GM18519 (cell line): ENCODE measurements around the gene SH2D2A.
"Not testable (repeated sequence)": the region's sequence is repeated elsewhere in the genome, so short reads cannot be mapped to it uniquely, and the experiment has no call there.

Experiments
- ATAC-seq: cut with Tn5 transposase; IDR thresholded peaks from one replicate; pipeline ENCODE4 v1.9.1; 2021; ENCODE audit warnings: mild to moderate bottlenecking, moderate library complexity; ENCODE audit not compliant: unreplicated experiment, low FRiP score

The SH2D2A gene

GRCh38 chr1:156776942-156777341, 39.7 kb downstream of the SH2D2A start:
- ATAC-seq, result no peak

DNA sequence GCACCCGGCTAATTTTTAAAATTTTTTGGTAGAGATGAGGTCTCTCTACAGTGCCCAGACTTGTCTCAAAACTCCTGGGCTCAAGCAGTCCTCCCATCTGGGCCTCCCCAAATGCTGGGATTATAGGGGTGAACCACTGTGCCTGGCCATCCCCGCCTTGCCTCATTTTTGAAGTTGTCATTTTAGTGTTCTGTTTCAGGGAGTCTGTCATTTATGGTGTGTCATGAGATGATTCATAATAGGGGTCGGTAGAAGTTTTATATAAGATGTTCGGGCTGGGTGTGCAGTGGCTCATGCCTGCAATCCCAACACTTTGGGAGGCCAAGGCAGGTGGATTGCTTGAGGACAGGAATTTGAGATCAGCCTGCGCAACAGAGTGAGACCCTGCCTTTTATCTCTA, 40.8 kb downstream of the SH2D2A start:
- ATAC-seq, result no peak

DNA sequence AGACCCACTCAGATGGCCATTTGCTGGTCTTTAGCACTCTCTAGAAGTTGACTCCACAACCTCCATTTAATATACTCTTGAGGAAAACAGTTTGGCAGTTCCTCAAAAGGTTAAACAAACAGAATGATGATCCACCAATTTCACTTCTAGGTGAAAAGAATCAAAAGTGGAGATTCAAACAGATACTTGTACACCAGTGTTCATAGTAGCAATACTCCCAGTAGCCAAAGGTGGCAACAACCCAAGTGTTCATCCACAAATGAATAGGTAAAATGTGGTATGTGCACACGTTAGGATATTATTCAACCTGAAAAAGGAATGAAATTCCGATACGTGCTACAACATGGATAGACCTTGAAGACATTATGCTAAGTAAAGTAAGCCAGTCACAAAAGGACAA, 43.0 kb downstream of the SH2D2A start:
- ATAC-seq, result no peak

- ATAC-seq, result no peak
Measured at GRCh38 chr1:156772728-156773497, 43.7 kb downstream of the SH2D2A start.

DNA sequence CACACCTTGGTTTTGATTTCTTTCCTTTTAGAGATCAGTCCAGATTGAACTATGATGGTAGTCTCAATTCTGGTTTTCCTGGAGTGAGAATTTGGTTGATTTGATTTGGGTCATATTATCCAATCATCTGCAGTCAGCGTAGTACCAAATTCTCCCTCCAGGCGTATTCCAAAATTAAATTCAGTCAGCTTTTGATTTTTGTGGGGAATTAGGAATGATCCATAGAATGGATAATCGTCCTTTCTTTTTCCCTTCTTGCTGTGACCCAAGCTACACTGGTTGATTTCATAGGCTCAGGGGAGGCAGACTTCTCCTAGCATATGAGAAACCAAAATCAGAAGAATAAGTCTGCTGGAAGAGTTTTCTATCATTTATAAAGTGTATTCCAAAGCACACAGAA, 44.4 kb downstream of the SH2D2A start:
- no peak for ATAC-seq

- no peak for ATAC-seq
Measured at GRCh38 chr1:156768610-156769295, 47.9 kb downstream of the SH2D2A start.

- no peak for ATAC-seq
Measured at GRCh38 chr1:156767879-156768604, 48.6 kb downstream of the SH2D2A start.

DNA sequence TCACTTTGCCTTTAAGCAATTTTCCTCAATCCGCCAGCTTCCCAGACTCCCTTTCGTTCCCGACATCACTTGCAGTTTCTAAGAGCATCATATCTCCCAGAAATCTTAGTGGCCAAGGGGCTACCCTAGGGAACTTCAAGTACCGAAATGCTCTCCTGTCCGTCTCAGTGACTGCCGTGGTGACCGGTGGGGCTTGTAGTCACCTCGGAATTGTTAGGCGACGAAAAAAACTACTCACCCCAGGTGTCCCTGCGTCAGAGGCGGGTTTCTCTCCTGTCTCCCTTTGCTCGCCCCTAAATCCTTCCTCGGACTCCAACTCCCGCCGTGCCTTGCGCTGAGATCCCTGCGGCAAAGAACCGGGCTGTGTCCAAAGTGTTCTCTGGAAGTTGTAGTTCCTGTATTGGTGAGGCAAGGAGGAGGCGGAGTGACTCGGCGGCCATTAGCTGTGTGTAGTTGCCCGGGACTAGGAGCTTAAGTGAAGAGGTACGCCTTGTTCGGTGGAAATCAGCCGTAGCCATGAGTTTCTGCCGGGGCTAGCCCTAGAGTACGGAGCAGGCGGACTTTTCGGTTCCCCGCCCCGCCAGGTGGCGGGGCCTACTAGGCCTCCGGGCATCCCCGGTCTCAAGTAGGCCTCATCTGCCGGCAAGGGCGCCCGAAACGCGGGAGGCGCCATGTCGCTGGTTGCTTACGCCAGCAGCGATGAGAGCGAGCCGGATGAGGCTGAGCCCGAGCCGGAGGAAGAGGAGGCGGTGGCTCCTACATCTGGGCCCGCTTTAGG, 49.4 kb downstream of the SH2D2A start, which contains the start of gene PRCC:
Gene PRCC (plus strand): TSS at position 435 of the 778 bp plus-strand sequence. CDS start 237 bp downstream, at position 672.
- peak; percentile 80 for ATAC-seq

DNA sequence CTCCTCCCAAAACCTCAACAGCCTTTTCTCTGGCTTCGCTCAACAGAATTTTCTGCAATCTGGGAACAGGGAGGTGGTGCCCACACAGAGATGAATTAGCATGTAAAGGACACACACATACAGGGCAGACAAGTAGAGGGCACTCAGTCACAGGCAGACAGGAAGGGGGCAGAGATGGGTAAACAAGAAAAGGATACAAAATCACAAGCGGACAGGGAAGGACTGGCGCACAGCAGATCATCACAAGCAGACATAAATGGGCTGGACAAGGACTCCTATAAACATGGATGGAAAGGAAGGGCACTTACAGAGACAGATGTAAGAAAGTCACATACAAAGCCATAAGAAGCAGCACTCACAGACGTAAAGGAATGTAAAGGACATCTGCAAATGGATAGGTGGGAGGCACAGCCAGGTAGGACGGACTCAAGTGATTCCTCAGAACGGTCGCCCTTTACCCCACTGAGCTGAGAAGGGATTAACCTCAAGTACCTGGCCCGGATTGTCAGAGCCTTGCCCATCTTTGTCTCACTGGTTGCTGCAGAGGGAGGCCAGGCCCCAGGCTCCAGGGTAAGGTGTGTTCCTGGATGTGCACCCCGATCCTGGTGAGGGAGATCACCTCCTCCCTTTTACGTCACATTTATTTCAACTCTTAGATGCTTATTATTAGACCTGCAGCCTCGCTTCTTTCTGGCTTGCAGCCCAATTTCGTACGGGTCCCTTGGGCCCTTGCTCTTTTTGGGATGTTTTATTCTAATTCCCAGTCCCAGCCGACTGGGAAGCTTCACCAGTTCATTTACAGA, 50.1 kb downstream of the SH2D2A start:
- ATAC-seq, result no peak

DNA sequence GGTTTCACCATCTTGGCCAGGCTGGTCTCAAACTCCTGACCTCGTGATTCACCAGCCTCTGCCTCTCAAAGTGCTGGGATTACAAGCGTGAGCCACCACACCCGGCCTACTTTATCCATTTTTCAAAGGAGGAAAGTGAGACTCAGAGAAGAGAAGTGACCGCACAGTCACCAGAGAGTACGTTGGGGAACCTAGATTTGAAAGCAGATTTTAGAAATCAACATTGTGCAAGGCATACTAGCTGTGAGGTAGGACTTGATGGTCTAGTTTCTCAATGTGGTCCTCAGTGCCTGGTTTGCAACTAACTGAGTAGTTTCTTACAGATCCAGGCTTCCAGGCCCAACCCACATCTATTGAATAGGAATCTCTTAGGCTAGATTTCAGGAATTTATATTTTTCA, 51.0 kb downstream of the SH2D2A start:
- no peak for ATAC-seq

DNA sequence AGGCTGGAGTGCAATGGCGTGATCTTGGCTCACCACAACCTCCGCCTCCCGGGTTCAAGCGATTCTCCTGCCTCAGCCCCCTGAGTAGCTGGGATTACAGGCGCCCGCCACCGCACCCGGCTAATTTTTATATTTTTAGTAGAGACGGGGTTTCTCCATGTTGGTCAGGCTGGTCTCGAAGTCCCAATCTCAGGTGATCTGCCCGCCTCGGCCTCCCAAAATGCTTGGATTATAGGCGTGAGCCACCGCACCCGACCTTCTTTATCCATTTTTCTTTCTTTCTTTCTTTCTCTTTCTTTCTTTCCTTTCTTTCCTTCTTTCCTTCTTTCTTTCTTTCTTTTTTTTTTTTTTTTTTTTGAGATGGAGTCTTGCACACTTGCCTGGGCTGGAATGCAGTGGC, 51.5 kb downstream of the SH2D2A start:
- ATAC-seq, result not testable (repeated sequence)

GRCh38 chr1:156760796-156761104, 55.9 kb downstream of the SH2D2A start:
- ATAC-seq, result no peak

DNA sequence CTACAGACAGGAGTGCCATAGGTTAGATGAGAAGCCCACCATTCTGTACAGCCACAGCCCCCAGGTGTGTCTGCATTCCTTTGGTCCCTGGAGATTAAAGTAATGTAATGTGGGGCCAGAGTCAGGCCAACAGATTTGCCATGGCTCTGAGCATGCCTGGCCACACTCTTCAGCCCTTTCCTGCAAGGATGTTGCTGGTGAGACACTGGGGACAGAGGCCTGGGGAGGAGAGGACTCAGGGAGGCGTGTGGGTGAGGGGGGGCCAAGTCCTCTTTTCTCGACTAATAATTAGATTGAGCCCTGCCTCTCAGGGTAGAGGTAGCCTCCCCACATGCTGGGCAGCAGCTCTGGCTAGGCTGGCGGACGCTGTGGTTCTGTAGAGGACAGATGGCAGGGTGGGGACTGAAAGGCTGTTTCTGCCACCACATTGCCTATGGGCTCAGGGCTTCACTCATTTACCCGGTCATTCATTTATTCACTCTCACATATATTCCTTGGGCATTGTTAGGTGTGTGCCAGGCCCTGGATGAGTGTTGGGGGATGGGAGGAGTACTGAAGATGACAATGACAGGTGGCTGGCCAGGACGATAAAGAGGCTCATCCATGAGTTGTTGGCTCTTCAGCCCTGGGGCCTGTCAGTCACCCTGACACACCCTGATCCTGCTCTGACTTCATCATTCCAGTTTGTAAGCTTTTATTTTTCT, 56.4 kb downstream of the SH2D2A start:
- no peak for ATAC-seq

DNA sequence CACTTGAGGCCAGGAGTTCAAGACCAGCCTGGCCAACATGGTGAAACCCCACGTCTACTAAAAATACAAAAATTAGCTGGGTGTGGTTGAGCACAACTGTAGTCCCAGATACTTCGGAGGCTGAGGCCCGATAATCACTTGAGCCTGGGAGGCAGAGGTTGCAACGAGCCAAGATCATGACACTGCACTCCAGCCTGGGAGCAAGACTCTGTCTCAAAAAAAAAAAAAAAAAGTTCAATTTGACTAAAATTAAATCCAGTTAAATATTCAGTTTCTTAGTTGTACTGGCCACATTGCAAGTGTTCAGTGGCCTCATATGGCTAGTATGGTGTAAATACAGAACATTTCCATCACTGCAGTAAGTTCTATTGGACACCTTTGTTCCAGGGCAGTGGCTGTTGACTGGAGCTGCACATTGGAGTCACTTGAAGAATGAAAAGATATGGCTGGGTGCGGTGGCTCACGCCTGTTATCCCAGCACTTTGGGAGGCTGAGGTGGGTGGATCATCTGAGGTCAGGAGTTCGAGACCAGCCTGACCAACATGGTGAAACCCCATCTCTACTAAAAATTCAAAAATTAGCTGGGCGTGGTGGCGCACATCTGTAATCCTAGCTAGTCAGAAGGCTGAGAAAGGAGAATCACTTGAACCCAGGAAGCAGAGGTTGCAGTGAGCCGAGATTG, 58.9 kb downstream of the SH2D2A start:
- ATAC-seq, result not testable (repeated sequence)

GRCh38 chr1:156756355-156756754, 60.3 kb downstream of the SH2D2A start:
- ATAC-seq, result no peak
